ENCODE measurements around the gene BAZ2B.

BAZ2B gene

DNA sequence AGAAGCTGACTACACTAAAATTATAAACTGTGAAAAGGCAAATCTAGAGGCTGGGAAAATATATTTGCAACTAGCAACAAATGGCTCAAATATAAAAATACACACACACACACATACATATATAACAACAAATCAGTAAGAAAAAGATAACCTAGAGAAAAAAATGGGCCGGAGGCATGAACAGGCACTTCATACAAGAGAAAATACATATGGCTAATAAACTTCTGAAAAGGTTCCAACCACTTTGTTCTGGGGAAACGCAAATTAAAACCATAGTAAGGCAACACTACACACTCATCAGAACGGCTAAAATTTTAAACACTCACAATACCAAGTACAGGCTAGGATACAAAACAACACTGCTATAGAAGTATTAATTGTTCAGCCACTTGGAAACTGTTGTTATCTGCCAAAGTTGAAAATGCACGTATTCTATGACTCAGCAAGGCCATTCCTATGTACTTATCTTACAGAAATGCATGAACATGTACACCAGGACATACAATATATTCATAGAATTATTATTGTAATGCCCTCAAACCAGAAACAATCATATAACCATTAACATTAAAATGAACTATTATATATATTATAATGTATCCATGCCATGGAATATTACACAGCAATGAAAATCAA lies 345.5 kb downstream of the BAZ2B start:
- no peak for DNase-seq

Measured in anterior cingulate cortex (tissue), 58 donors.